H9 (cell line): Measurements from ENCODE around the gene PLEKHJ1. TPM values are rescaled to one million over a fixed set of nuclear protein-coding genes. Genes with fewer than 3 reads are reported as not detected.

Experiments
- DNase-seq: peaks from one replicate; pipeline ENCODE4 v3.0.0-alpha.2; 2017
- H2AFZ ChIP-seq: one replicate; pipeline ENCODE4 v1.6.1; 2013; ENCODE audit warnings: mild to moderate bottlenecking, low read length, control low read depth, moderate library complexity
- H2AK5ac ChIP-seq: 2 replicates; pipeline ENCODE4 v1.6.1; 2013; ENCODE audit warnings: low read length, control low read depth, mixed read lengths; ENCODE audit not compliant: insufficient read length
- H2BK120ac ChIP-seq: one replicate; pipeline ENCODE4 v1.6.1; 2013; ENCODE audit warnings: low read depth, mild to moderate bottlenecking, low read length, control low read depth, inconsistent platforms; ENCODE audit not compliant: poor library complexity, severe bottlenecking
- H2BK12ac ChIP-seq: 2 replicates; pipeline ENCODE4 v1.6.1; 2013; ENCODE audit warnings: low read length, control low read depth, mixed read lengths, low read depth; ENCODE audit not compliant: insufficient read length
- H2BK15ac ChIP-seq: 2 replicates; pipeline ENCODE4 v1.6.1; 2013; ENCODE audit warnings: low read depth, low read length, control low read depth
- H2BK20ac ChIP-seq: one replicate; pipeline ENCODE4 v1.6.1; 2013; ENCODE audit warnings: low read depth, mild to moderate bottlenecking, low read length, control low read depth, inconsistent platforms; ENCODE audit not compliant: poor library complexity, severe bottlenecking
- H2BK5ac ChIP-seq: 2 replicates; pipeline ENCODE4 v1.6.1; 2013; ENCODE audit warnings: low read length, control low read depth, mixed read lengths; ENCODE audit not compliant: insufficient read length
- H3K14ac ChIP-seq: 2 replicates; pipeline ENCODE4 v1.6.1; 2013; ENCODE audit warnings: low read length, control low read depth; ENCODE audit not compliant: insufficient read depth
- H3K18ac ChIP-seq: 2 replicates; pipeline ENCODE4 v1.6.1; 2013; ENCODE audit warnings: low read depth, mild to moderate bottlenecking, mixed read lengths, low read length, control low read depth; ENCODE audit not compliant: insufficient read length
- H3K23ac ChIP-seq: 2 replicates; pipeline ENCODE4 v1.6.1; 2013; ENCODE audit warnings: low read length, control low read depth, mixed read lengths, low read depth; ENCODE audit not compliant: insufficient read length
- H3K23me2 ChIP-seq: 2 replicates; pipeline ENCODE4 v1.6.1; 2013; ENCODE audit warnings: low read depth, mild to moderate bottlenecking, mixed read lengths, low read length, control low read depth; ENCODE audit not compliant: insufficient read length, poor library complexity, severe bottlenecking
- H3K27ac ChIP-seq: 2 replicates; pipeline ENCODE4 v1.5.1; 2013; ENCODE audit warnings: low read length, control low read depth, mixed read lengths, low read depth; ENCODE audit not compliant: insufficient read length
- H3K27me3 ChIP-seq: 2 replicates; pipeline ENCODE4 v1.6.1; 2013; ENCODE audit warnings: low read length, control low read depth, inconsistent platforms; ENCODE audit not compliant: insufficient read depth
- H3K4ac ChIP-seq: 2 replicates; pipeline ENCODE4 v1.6.1; 2013; ENCODE audit warnings: low read depth, mild to moderate bottlenecking, control low read depth, inconsistent platforms, low read length, moderate library complexity
- H3K4me1 ChIP-seq: 2 replicates; pipeline ENCODE4 v1.6.1; 2013; ENCODE audit warnings: low read length, control low read depth, inconsistent platforms; ENCODE audit not compliant: insufficient read depth
- H3K4me2 ChIP-seq: 2 replicates; pipeline ENCODE4 v1.6.1; 2013; ENCODE audit warnings: low read length, control low read depth, mixed read lengths; ENCODE audit not compliant: insufficient read length, insufficient read depth
- H3K56ac ChIP-seq: 2 replicates; pipeline ENCODE4 v1.6.1; 2013; ENCODE audit warnings: low read depth, mild to moderate bottlenecking, mixed read lengths, low read length, control low read depth; ENCODE audit not compliant: insufficient read length
- H3K79me1 ChIP-seq: 2 replicates; pipeline ENCODE4 v1.6.1; 2013; ENCODE audit warnings: low read depth, mild to moderate bottlenecking, moderate library complexity, low read length, control low read depth, inconsistent platforms; ENCODE audit not compliant: insufficient read depth, poor library complexity, severe bottlenecking
- H3K79me2 ChIP-seq: 2 replicates; pipeline ENCODE4 v1.6.1; 2013; ENCODE audit warnings: low read length, control low read depth, inconsistent platforms; ENCODE audit not compliant: insufficient read depth
- H3K9ac ChIP-seq: 2 replicates; pipeline ENCODE4 v1.6.1; 2013; ENCODE audit warnings: low read length, control low read depth, mixed read lengths; ENCODE audit not compliant: insufficient read length; ENCODE audit errors: extremely low read depth
- H3K9me3 ChIP-seq: one replicate; pipeline ENCODE4 v1.6.1; 2013; ENCODE audit warnings: low read depth, low read length, inconsistent platforms; ENCODE audit not compliant: control insufficient read depth
- H3T11ph ChIP-seq: one replicate; pipeline ENCODE4 v1.6.1; 2013; ENCODE audit warnings: mild to moderate bottlenecking, low read length, control low read depth, inconsistent platforms
- H4K20me1 ChIP-seq: one replicate; pipeline ENCODE4 v1.6.1; 2013; ENCODE audit not compliant: control insufficient read depth, insufficient read length, insufficient read depth
- H4K5ac ChIP-seq: 2 replicates; pipeline ENCODE4 v1.6.1; 2013; ENCODE audit warnings: low read depth, mild to moderate bottlenecking, mixed read lengths, low read length, control low read depth; ENCODE audit not compliant: insufficient read length
- H4K8ac ChIP-seq: replicated peaks from 2 replicates; pipeline ENCODE4 v1.6.1; 2013; ENCODE audit warnings: low read length, control low read depth, mixed read lengths, low read depth; ENCODE audit not compliant: insufficient read length
- H4K91ac ChIP-seq: 2 replicates; pipeline ENCODE4 v1.6.1; 2013; ENCODE audit warnings: low read depth, mild to moderate bottlenecking, moderate library complexity, mixed read lengths, low read length, control low read depth; ENCODE audit not compliant: insufficient read length
- H3K27ac Mint-ChIP-seq, 3 experiments: 2 replicates in 2 of 3; 3 replicates in 1 of 3; pipeline ENCODE4 v1.8.0; 2020 to 2021; ENCODE audit warnings: mixed read lengths in 3 of 3, mild to moderate bottlenecking in 1 of 3, moderate library complexity in 1 of 3
- H3K27me3 Mint-ChIP-seq: 2 replicates; pipeline ENCODE4 v1.8.0; 2021; ENCODE audit warnings: low read depth, mild to moderate bottlenecking, moderate library complexity, mixed read lengths
- H3K36me3 Mint-ChIP-seq, 3 experiments: 2 replicates in 2 of 3; 3 replicates in 1 of 3; pipeline ENCODE4 v1.8.0; 2020 to 2021; ENCODE audit warnings: low read depth in 3 of 3, mixed read lengths in 3 of 3; ENCODE audit not compliant: insufficient read depth in 1 of 3
- H3K4me1 Mint-ChIP-seq, 2 experiments: 2 replicates each; pipeline ENCODE4 v1.8.0; 2020; ENCODE audit warnings: mixed read lengths in 2 of 2
- H3K4me3 Mint-ChIP-seq, 2 experiments: 2 replicates in 1 of 2; 3 replicates in 1 of 2; pipeline ENCODE4 v1.8.0; 2020 to 2021; ENCODE audit warnings: mild to moderate bottlenecking in 2 of 2, mixed read lengths in 2 of 2, moderate library complexity in 1 of 2
- H3K9me3 Mint-ChIP-seq, 2 experiments: 2 replicates in 1 of 2; 3 replicates in 1 of 2; pipeline ENCODE4 v1.8.0; 2020; ENCODE audit warnings: mild to moderate bottlenecking in 2 of 2, mixed read lengths in 2 of 2, moderate library complexity in 1 of 2
- CTCF ChIP-seq: fragments of 200-600 bp; sonication (generic); conservative IDR thresholded peaks from 3 replicates; pipeline ENCODE4 v1.8.0; 2021; ENCODE audit warnings: antibody characterized with exemption, mild to moderate bottlenecking
- WGBS: extraction: QIAGEN DNeasy Blood & Tissue Kit; methylation state at CpG from one replicate; pipeline ENCODE4 v1.1.7; 2013; ENCODE audit warnings: missing lambda C conversion rate, low lambda C conversion rate, mixed read lengths; ENCODE audit not compliant: insufficient read length; ENCODE audit errors: extremely low coverage; 5-methylcytosine and 5-hydroxymethylcytosine counted together
- total RNA-seq: library from RNA; stranded (reverse); gene quantifications from 2 replicates; pipeline ENCODE4 v1.2.1, GENCODE V29; 2021

PLEKHJ1 gene
- total RNA-seq, 1 experiment from 2014 or later, result 139 TPM

- no peak overlapping the region for H2AK5ac ChIP-seq
- no peaks in the 10 kb centered on the region for H3K4me1 ChIP-seq
- no peak overlapping the region for H3K18ac ChIP-seq
- no peak overlapping the region for H3T11ph ChIP-seq
- no peaks in the 10 kb centered on the region for H3K9me3 ChIP-seq
- no peak overlapping the region for H3K14ac ChIP-seq
- no peak overlapping the region for H3K56ac ChIP-seq
- H3K23me2 ChIP-seq, result no peaks in the 10 kb centered on the region
- H4K8ac ChIP-seq, result no peak overlapping the region
- no peak overlapping the region for H4K91ac ChIP-seq
- no peak overlapping the region for H3K27ac Mint-ChIP-seq
- H3K4me3 Mint-ChIP-seq, result no peak overlapping the region
- peaks cover 32 to 69% (median 63%) of the 10 kb centered on the region in 3 experiments; a peak in 6 of 7 replicates for H3K36me3 Mint-ChIP-seq
- no peak overlapping the region for H3K4ac ChIP-seq
- H3K27ac ChIP-seq, result no peak overlapping the region
- no peaks in the 10 kb centered on the region; the same call in 1 of the 2 replicates for H3K27me3 Mint-ChIP-seq
- TF ChIP-seq CTCF, result no peak
- no peak overlapping the region for H4K5ac ChIP-seq
- no peak overlapping the region for H2BK12ac ChIP-seq
- H3K79me1 ChIP-seq, result no peaks in the 10 kb centered on the region
- no peaks in the 10 kb centered on the region for H3K4me1 Mint-ChIP-seq
- no peak overlapping the region for H2BK120ac ChIP-seq
- no peak overlapping the region for H2BK5ac ChIP-seq
- H2AFZ ChIP-seq, result no peak overlapping the region
- no peaks in the 10 kb centered on the region for H3K79me2 ChIP-seq
- H3K23ac ChIP-seq, result no peak overlapping the region
- H2BK20ac ChIP-seq, result no peak overlapping the region
- no peak overlapping the region for H3K4me2 ChIP-seq
- no peak overlapping the region for H3K9ac ChIP-seq
- WGBS, result no CpG with 5 or more reads among the region's 26 CpGs
- H3K9me3 Mint-ChIP-seq, result no peaks in the 10 kb centered on the region
- H4K20me1 ChIP-seq, result no peaks in the 10 kb centered on the region
- H3K27me3 ChIP-seq, result no peaks in the 10 kb centered on the region
- no peak overlapping the region for H2BK15ac ChIP-seq
- DNase-seq, result no peak
Measured at GRCh38 chr19:2213799-2214198, 22.3 kb downstream of the PLEKHJ1 start.
